GM18507 (cell line): ENCODE results near the gene PROS1.
"Not testable (repeated sequence)": the region's sequence is repeated elsewhere in the genome, so short reads cannot be mapped to it uniquely, and the experiment has no call there.

Experiments used
- DNase-seq: peaks from one replicate; pipeline ENCODE4 v3.0.0; 2011; ENCODE audit warnings: low read depth; ENCODE audit not compliant: insufficient read length; ENCODE audit errors: extremely low spot score
- FAIRE-seq: peaks from 2 replicates; lab custom pipeline; 2011; peaks lifted over from hg19 to GRCh38; lab: Jason Lieb, UNC

The PROS1 gene

GRCh38 chr3:93979850-93980676, 6.4 kb upstream of the PROS1 start, which contains the start of gene ARL13B:
ARL13B (plus strand) TSS chr3:93980155; CDS start chr3:93980424, 269 bp downstream.
- FAIRE-seq = peak; percentile 100
- DNase-seq = peak; percentile 91

- DNase-seq (no peak), FAIRE-seq (no peak)
Measured at GRCh38 chr3:93969997-93970396, 3.7 kb downstream of the PROS1 start.

GRCh38 chr3:93969443-93969842, 4.3 kb downstream of the PROS1 start:
- DNase-seq (no peak), FAIRE-seq (no peak)

- FAIRE-seq = not testable (repeated sequence)
Measured at GRCh38 chr3:93965106-93965505, 8.6 kb downstream of the PROS1 start.

GRCh38 chr3:93962798-93963197, 10.9 kb downstream of the PROS1 start:
- DNase-seq (no peak), FAIRE-seq (no peak)

More at GRCh38 chr3:93965106-93965505, 8.6 kb downstream of the PROS1 start:
- not testable (repeated sequence) for DNase-seq

GRCh38 chr3:93961489-93961888, 12.2 kb downstream of the PROS1 start:
- FAIRE-seq (no peak), DNase-seq (no peak)

GRCh38 chr3:93961026-93961425, 12.7 kb downstream of the PROS1 start:
- DNase-seq (no peak), FAIRE-seq (no peak)

- FAIRE-seq, DNase-seq: not testable (repeated sequence)
Measured at GRCh38 chr3:93949958-93950357, 23.7 kb downstream of the PROS1 start.

- not testable (repeated sequence) for FAIRE-seq, DNase-seq
Measured at GRCh38 chr3:93937485-93937884, 36.2 kb downstream of the PROS1 start.

GRCh38 chr3:93936549-93936948, 37.1 kb downstream of the PROS1 start:
- no peak for FAIRE-seq
- no peak for DNase-seq

GRCh38 chr3:93934366-93935046, 39.2 kb downstream of the PROS1 start:
- no peak for DNase-seq
- FAIRE-seq = no peak

- no peak for FAIRE-seq
- DNase-seq = no peak
Measured at GRCh38 chr3:93931597-93932229, 42.0 kb downstream of the PROS1 start.

GRCh38 chr3:93930041-93930440, 43.7 kb downstream of the PROS1 start:
- DNase-seq = no peak
- no peak for FAIRE-seq

- DNase-seq = no peak
- no peak for FAIRE-seq
Measured at GRCh38 chr3:93926789-93927188, 46.9 kb downstream of the PROS1 start.

GRCh38 chr3:93924491-93924890, 49.2 kb downstream of the PROS1 start:
- DNase-seq (no peak), FAIRE-seq (no peak)

GRCh38 chr3:93923006-93923405, 50.7 kb downstream of the PROS1 start:
- DNase-seq = no peak
- no peak for FAIRE-seq

GRCh38 chr3:93917546-93918029, 56.1 kb downstream of the PROS1 start:
- DNase-seq, FAIRE-seq: not testable (repeated sequence)

GRCh38 chr3:93913623-93914022, 60.1 kb downstream of the PROS1 start:
- not testable (repeated sequence) for FAIRE-seq, DNase-seq

- FAIRE-seq = no peak
Measured at GRCh38 chr3:93911206-93911605, 62.5 kb downstream of the PROS1 start.

GRCh38 chr3:93910097-93910496, 63.6 kb downstream of the PROS1 start:
- FAIRE-seq = no peak

More at GRCh38 chr3:93911206-93911605, 62.5 kb downstream of the PROS1 start:
- DNase-seq = no peak

More at GRCh38 chr3:93910097-93910496, 63.6 kb downstream of the PROS1 start:
- DNase-seq = no peak
